ENCODE data around the gene SUSD3. TPM values are rescaled to one million over a fixed set of nuclear protein-coding genes. Genes with fewer than 3 reads are reported as not detected.

SUSD3 gene
- total RNA-seq, 1 donor from 2014 or later, result 0.26 TPM

DNA sequence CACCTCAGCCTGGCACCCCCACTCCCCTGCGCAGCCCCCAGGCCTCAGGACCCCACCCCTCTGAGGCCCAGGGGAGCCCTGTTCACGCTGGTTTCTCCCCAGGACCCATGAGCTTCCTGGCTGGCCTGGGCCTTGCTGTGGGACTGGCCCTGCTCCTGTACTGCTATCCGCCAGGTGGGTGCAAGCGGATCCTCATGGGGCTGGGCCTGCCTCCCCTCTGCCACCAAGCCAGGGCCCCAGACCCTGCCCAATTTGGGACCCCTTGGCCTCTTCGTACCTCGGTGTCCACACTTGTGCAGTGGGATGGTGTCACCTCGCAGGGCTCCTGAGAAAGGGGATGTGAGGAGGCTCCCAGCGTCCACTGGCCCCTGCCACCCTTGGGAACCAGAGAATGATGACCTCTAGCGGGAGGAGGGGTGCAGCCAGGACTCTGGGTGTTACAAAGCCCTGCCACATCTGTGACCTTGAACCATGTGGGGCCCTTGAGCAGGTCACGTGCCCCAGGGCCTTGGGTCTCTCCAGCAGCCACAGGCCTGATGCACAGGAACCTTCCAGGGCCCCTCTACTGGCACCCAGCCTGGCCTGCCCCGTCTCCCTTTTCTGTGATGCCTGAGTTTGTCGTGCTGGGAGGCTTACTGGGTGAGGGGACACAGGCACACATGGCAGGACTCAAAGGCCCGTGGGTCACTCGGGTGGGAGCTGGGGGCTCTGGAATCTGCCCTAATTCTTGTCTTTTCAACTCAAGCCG is 53.8 kb downstream of the SUSD3 start:
- TF ChIP-seq CTCF (IDR thresholded peaks at IDR 0.05; ENCODE audit: insufficient read depth, low read length, severe bottlenecking), result no peak
- Histone ChIP-seq H3K27me3 (ENCODE audit: control insufficient read depth, insufficient read depth, low read length) (no peaks in the 10 kb centered on the region), H3K4me3 (ENCODE audit: low read depth, low read length) (no peak overlapping the region), H3K36me3 (ENCODE audit: control insufficient read depth, insufficient read depth, low read length) (peaks cover 20% of the 10 kb centered on the region)
- no peak for DNase-seq (ENCODE audit: low read depth)
- FAIRE-seq, result no peak

- DNase-seq (ENCODE audit: low read depth) (no peak), FAIRE-seq (no peak)
- H3K27me3 ChIP-seq (ENCODE audit: control insufficient read depth, insufficient read depth, low read length), result no peaks in the 10 kb centered on the region
- no peak for TF ChIP-seq CTCF (IDR thresholded peaks at IDR 0.05; ENCODE audit: insufficient read depth, low read length, severe bottlenecking)
- no peak overlapping the region for H3K4me3 ChIP-seq (ENCODE audit: low read depth, low read length)
- peaks cover 17% of the 10 kb centered on the region for H3K36me3 ChIP-seq (ENCODE audit: control insufficient read depth, insufficient read depth, low read length)
Measured at GRCh38 chr9:93112864-93113389, 54.4 kb downstream of the SUSD3 start.

GRCh38 chr9:93114169-93114983 is 55.9 kb downstream of the SUSD3 start:
- FAIRE-seq, result no peak
- no peak for TF ChIP-seq CTCF (IDR thresholded peaks at IDR 0.05; ENCODE audit: insufficient read depth, low read length, severe bottlenecking)

DNA sequence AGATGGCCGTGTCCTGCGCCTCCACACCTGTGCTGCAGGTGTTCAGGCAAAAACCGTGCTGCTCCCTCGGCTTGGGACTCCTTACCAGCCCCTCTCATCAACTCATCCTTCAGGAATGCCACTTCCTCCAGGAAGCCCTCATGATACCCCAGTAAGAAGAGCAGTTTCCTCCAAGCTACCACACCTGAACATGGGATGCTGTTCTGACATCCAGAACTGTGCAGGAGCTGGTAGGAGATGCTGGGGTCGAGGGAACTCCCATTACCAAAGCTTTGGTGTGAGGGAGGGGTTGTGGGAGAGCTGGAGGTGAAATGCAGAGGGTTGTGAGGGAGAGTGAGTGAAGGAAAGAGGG is 56.5 kb downstream of the SUSD3 start:
- no peak for DNase-seq (ENCODE audit: low read depth)
- TF ChIP-seq CTCF (IDR thresholded peaks at IDR 0.05; ENCODE audit: insufficient read depth, low read length, severe bottlenecking), result no peak
- H3K36me3 ChIP-seq (ENCODE audit: control insufficient read depth, insufficient read depth, low read length), result peaks cover 12% of the 10 kb centered on the region
- no peak overlapping the region for H3K4me3 ChIP-seq (ENCODE audit: low read depth, low read length)
- H3K27me3 ChIP-seq (ENCODE audit: control insufficient read depth, insufficient read depth, low read length), result no peaks in the 10 kb centered on the region
- no peak for FAIRE-seq

More at GRCh38 chr9:93114169-93114983, 55.9 kb downstream of the SUSD3 start:
- H3K4me3 ChIP-seq (ENCODE audit: low read depth, low read length), result no peak overlapping the region
- no peak for DNase-seq (ENCODE audit: low read depth)
- H3K36me3 ChIP-seq (ENCODE audit: control insufficient read depth, insufficient read depth, low read length), result peaks cover 13% of the 10 kb centered on the region
- H3K27me3 ChIP-seq (ENCODE audit: control insufficient read depth, insufficient read depth, low read length), result no peaks in the 10 kb centered on the region

GRCh38 chr9:93115486-93116071 is 57.1 kb downstream of the SUSD3 start:
- no peak overlapping the region for H3K4me3 ChIP-seq (ENCODE audit: low read depth, low read length)
- DNase-seq (ENCODE audit: low read depth) (no peak), FAIRE-seq (no peak)
- no peaks in the 10 kb centered on the region for H3K27me3 ChIP-seq (ENCODE audit: control insufficient read depth, insufficient read depth, low read length)
- H3K36me3 ChIP-seq (ENCODE audit: control insufficient read depth, insufficient read depth, low read length), result peaks cover 10% of the 10 kb centered on the region
- no peak for TF ChIP-seq CTCF (IDR thresholded peaks at IDR 0.05; ENCODE audit: insufficient read depth, low read length, severe bottlenecking)
